ENCODE measurements around the gene PRR12. TPM values are rescaled to one million over a fixed set of nuclear protein-coding genes. Genes with fewer than 3 reads are reported as not detected.

PRR12 gene, protein sequence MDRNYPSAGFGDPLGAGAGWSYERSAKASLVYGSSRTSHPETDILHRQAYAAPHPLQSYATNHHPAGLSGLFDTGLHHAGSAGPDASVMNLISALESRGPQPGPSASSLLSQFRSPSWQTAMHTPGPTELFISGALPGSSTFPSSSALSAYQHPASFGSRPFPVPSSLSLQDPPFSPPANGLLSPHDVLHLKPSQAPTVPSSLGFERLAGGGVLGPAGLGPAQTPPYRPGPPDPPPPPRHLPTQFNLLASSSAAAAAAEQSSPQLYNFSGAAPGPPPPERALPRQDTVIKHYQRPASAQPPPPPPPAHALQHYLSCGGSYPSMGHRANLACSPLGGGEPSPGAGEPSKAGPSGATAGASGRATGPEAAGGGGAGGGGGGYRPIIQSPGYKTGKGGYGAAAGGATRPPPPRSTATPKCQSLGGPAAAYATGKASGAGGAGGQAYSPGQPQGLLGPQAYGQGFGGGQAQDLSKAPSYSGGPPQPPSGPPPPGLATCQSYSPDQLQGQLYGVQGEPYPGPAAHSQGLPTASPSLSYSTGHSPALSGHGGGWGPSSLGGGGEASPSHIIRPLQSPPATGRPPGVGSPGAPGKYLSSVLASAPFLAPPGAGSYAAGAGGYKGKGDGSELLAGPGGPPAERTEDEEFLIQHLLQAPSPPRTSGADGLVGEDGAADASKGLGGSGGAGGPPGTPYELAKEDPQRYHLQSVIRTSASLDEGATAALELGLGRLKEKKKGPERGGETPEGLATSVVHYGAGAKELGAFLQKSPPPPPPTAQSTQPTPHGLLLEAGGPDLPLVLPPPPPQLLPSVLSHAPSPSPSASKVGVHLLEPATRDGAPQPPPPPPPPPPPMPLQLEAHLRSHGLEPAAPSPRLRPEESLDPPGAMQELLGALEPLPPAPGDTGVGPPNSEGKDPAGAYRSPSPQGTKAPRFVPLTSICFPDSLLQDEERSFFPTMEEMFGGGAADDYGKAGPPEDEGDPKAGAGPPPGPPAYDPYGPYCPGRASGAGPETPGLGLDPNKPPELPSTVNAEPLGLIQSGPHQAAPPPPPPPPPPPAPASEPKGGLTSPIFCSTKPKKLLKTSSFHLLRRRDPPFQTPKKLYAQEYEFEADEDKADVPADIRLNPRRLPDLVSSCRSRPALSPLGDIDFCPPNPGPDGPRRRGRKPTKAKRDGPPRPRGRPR (N-terminal part only)
- polyA plus RNA-seq (2012; ENCODE audit: insufficient read length, low read depth) = 26.1 TPM

DNA sequence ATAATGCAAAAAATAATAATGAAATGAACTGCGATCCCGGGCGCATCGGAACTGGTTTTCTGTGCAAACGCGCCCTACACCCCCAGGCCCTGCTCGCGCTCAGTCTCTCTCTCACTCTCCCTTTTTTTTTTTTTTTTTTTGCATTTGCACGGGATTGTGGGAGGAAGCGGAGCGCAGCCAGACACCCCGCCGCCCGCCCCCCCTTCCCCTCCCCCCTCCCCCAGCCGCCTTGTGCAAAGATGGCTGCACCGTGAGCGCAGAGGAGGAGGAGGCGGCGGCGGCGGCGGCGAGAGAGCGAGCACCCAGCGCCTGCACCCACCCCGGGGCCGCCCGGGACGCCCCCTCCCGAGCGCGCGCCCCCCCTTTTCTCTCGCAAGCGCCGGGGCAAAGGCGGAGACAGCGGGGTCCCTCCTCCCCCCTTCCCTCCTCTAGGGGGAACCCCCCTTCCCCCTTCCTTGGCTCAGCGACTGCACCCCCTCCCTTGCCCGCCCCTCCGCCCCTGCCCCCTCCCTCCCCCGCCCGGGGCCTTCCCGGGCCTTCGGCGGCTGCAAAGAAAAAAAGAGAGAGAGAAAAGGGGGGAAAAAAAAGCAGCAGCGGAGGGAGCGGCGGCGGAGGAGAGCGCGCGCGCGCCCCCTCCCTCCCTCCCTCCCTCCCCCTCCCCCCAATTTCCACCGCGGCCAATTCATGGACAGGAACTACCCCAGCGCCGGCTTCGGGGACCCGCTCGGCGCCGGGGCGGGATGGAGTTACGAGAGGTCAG, at the start of gene PRR12:
Gene PRR12, plus strand, starts transcription at position 212 of the 760 bp plus-strand sequence. Its CDS starts 473 bp downstream, at position 685.
- peak; percentile 34; the same call in 1 of the 2 replicates for TF ChIP-seq POLR2AphosphoS5 (IDR thresholded peaks at IDR 0.05; ENCODE audit: low read depth, low read length)
- TF ChIP-seq, protein P1, sequence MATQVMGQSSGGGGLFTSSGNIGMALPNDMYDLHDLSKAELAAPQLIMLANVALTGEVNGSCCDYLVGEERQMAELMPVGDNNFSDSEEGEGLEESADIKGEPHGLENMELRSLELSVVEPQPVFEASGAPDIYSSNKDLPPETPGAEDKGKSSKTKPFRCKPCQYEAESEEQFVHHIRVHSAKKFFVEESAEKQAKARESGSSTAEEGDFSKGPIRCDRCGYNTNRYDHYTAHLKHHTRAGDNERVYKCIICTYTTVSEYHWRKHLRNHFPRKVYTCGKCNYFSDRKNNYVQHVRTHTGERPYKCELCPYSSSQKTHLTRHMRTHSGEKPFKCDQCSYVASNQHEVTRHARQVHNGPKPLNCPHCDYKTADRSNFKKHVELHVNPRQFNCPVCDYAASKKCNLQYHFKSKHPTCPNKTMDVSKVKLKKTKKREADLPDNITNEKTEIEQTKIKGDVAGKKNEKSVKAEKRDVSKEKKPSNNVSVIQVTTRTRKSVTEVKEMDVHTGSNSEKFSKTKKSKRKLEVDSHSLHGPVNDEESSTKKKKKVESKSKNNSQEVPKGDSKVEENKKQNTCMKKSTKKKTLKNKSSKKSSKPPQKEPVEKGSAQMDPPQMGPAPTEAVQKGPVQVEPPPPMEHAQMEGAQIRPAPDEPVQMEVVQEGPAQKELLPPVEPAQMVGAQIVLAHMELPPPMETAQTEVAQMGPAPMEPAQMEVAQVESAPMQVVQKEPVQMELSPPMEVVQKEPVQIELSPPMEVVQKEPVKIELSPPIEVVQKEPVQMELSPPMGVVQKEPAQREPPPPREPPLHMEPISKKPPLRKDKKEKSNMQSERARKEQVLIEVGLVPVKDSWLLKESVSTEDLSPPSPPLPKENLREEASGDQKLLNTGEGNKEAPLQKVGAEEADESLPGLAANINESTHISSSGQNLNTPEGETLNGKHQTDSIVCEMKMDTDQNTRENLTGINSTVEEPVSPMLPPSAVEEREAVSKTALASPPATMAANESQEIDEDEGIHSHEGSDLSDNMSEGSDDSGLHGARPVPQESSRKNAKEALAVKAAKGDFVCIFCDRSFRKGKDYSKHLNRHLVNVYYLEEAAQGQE (IDR thresholded peaks at IDR 0.05; ENCODE audit: insufficient read depth in 1 of 2, low read depth in 2 of 2, low read length in 2 of 2) = peak in 1 of 2 experiments; percentile 30; a peak in 1 of 4 replicates
- peak; percentile 61; the same call in 1 of the 2 replicates for TF ChIP-seq TAF1 (IDR thresholded peaks at IDR 0.05; ENCODE audit: borderline replicate concordance, insufficient read depth, low read length)
- 0 out of 2 replicates have a peak, but pooled peaks have one; percentile 34 for TF ChIP-seq SIN3A (IDR thresholded peaks at IDR 0.05; ENCODE audit: borderline replicate concordance, insufficient read depth, low read length)
- TF ChIP-seq FOXP2 (optimal IDR thresholded peaks at IDR 0.05; ENCODE audit: borderline replicate concordance, extremely low read depth, extremely low read length, insufficient read depth) = no peak

DNA sequence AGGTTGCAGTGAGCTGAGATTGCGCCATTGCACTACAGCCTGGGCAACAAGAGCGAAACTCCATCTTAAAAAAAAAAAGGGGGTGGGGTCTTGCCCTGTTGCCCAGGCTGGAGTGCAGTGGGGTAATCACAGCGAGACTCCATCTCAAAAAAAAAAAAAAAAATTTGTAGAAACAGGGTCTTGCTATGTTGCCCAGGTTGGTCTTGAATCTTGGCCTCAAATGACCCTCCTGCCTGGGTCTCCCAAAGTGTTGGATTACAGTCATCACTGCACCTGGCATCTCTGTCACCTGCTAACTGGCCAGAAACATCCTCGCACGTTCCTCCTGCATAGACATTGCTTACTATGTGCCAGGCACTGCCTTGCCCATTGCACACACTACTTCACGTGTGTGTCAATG, 49.1 kb upstream of the PRR12 start:
- TF ChIP-seq FOXP2 (optimal IDR thresholded peaks at IDR 0.05; ENCODE audit: borderline replicate concordance, extremely low read depth, extremely low read length, insufficient read depth) (no peak), POLR2AphosphoS5 (IDR thresholded peaks at IDR 0.05; ENCODE audit: low read depth, low read length) (no peak)

DNA sequence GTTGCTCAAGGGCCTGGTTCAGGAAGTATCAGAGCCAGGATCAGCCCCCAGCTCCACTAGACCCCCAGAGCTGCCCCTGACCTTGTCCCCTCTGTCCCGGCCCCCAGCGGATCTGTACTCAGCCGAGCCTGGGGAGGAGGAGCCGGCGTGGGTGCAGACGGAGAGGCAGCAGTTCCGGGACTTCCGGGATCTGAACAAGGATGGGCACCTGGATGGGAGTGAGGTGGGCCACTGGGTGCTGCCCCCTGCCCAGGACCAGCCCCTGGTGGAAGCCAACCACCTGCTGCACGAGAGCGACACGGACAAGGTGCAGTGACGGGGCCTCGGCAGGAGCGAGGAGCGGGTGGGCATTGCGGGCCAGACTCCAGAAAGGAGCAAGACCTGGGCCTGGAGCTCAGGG, 48.5 kb upstream of the PRR12 start:
- TF ChIP-seq FOXP2 (optimal IDR thresholded peaks at IDR 0.05; ENCODE audit: borderline replicate concordance, extremely low read depth, extremely low read length, insufficient read depth) (no peak), POLR2AphosphoS5 (IDR thresholded peaks at IDR 0.05; ENCODE audit: low read depth, low read length) (no peak), SIN3A (IDR thresholded peaks at IDR 0.05; ENCODE audit: borderline replicate concordance, insufficient read depth, low read length) (no peak), TAF1 (IDR thresholded peaks at IDR 0.05; ENCODE audit: borderline replicate concordance, insufficient read depth, low read length) (no peak)
- TF ChIP-seq, protein P1 (IDR thresholded peaks at IDR 0.05; ENCODE audit: insufficient read depth in 1 of 2, low read depth in 2 of 2, low read length in 2 of 2) = no peak

DNA sequence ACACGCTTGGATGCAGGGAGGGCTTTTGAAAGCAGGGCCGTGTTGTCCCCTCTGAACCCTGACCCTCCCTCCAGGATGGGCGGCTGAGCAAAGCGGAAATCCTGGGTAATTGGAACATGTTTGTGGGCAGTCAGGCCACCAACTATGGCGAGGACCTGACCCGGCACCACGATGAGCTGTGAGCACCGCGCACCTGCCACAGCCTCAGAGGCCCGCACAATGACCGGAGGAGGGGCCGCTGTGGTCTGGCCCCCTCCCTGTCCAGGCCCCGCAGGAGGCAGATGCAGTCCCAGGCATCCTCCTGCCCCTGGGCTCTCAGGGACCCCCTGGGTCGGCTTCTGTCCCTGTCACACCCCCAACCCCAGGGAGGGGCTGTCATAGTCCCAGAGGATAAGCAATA, 48.0 kb upstream of the PRR12 start:
- TF ChIP-seq SIN3A (IDR thresholded peaks at IDR 0.05; ENCODE audit: borderline replicate concordance, insufficient read depth, low read length) (no peak), FOXP2 (optimal IDR thresholded peaks at IDR 0.05; ENCODE audit: borderline replicate concordance, extremely low read depth, extremely low read length, insufficient read depth) (no peak), TAF1 (IDR thresholded peaks at IDR 0.05; ENCODE audit: borderline replicate concordance, insufficient read depth, low read length) (no peak), POLR2AphosphoS5 (IDR thresholded peaks at IDR 0.05; ENCODE audit: low read depth, low read length) (no peak)
- TF ChIP-seq, protein P1 (IDR thresholded peaks at IDR 0.05; ENCODE audit: insufficient read depth in 1 of 2, low read depth in 2 of 2, low read length in 2 of 2) = no peak
